IPS-20b (cell line): ENCODE measurements around the gene NCK2.

Source experiments
- H3K27ac ChIP-seq: one replicate; pipeline ENCODE4 v1.5.1; 2013; ENCODE audit warnings: low read length
- H3K27me3 ChIP-seq: 2 replicates; pipeline ENCODE4 v1.6.1; 2013; ENCODE audit warnings: mild to moderate bottlenecking, low read length, inconsistent platforms; ENCODE audit not compliant: insufficient read depth
- H3K36me3 ChIP-seq: 2 replicates; pipeline ENCODE4 v1.6.1; 2013; ENCODE audit warnings: low read depth, mild to moderate bottlenecking, inconsistent platforms, low read length, moderate library complexity; ENCODE audit not compliant: insufficient read depth
- H3K4me1 ChIP-seq: 2 replicates; pipeline ENCODE4 v1.6.1; 2013; ENCODE audit warnings: mild to moderate bottlenecking, control low read depth, inconsistent platforms, low read length, moderate library complexity; ENCODE audit not compliant: insufficient read depth
- H3K4me3 ChIP-seq: 2 replicates; pipeline ENCODE4 v1.5.1; 2013; ENCODE audit warnings: mild to moderate bottlenecking, low read length, inconsistent platforms
- H3K9ac ChIP-seq: 2 replicates; pipeline ENCODE4 v1.6.1; 2013; ENCODE audit warnings: low read depth, mild to moderate bottlenecking, inconsistent platforms, low read length, moderate library complexity
- H3K9me3 ChIP-seq: 2 replicates; pipeline ENCODE4 v1.6.1; 2013; ENCODE audit warnings: mild to moderate bottlenecking, low read depth, low read length, inconsistent platforms; ENCODE audit not compliant: insufficient read depth

The NCK2 gene

GRCh38 chr2:105912081-105912480, 167.4 kb downstream of the NCK2 start:
- Histone ChIP-seq H3K9ac (no peak overlapping the region), H3K36me3 (no peaks in the 10 kb centered on the region), H3K4me3 (no peak overlapping the region), H3K9me3 (no peaks in the 10 kb centered on the region), H3K27me3 (no peaks in the 10 kb centered on the region), H3K4me1 (no peaks in the 10 kb centered on the region), H3K27ac (no peak overlapping the region)

- H3K9me3 ChIP-seq = no peaks in the 10 kb centered on the region
- no peak overlapping the region for H3K4me3 ChIP-seq
- no peaks in the 10 kb centered on the region for H3K4me1 ChIP-seq
- no peak overlapping the region for H3K27ac ChIP-seq
- no peaks in the 10 kb centered on the region for H3K27me3 ChIP-seq
- no peak overlapping the region for H3K9ac ChIP-seq
- H3K36me3 ChIP-seq = no peaks in the 10 kb centered on the region
These were observed 170.4 kb downstream of the NCK2 start for GRCh38 chr2:105915005-105915558.

- H3K4me1 ChIP-seq = no peaks in the 10 kb centered on the region
These were observed 172.5 kb downstream of the NCK2 start for GRCh38 chr2:105917226-105917625.

GRCh38 chr2:105917688-105918087, 173.0 kb downstream of the NCK2 start:
- H3K4me1 ChIP-seq = no peaks in the 10 kb centered on the region
- no peaks in the 10 kb centered on the region for H3K9me3 ChIP-seq
- H3K36me3 ChIP-seq = no peaks in the 10 kb centered on the region
- no peak overlapping the region for H3K27ac ChIP-seq
- H3K4me3 ChIP-seq = no peak overlapping the region
- no peaks in the 10 kb centered on the region for H3K27me3 ChIP-seq
- no peak overlapping the region for H3K9ac ChIP-seq

More at GRCh38 chr2:105917226-105917625, 172.5 kb downstream of the NCK2 start:
- Histone ChIP-seq H3K9ac (no peak overlapping the region), H3K27ac (no peak overlapping the region), H3K36me3 (no peaks in the 10 kb centered on the region), H3K4me3 (no peak overlapping the region), H3K9me3 (no peaks in the 10 kb centered on the region), H3K27me3 (no peaks in the 10 kb centered on the region)

GRCh38 chr2:105919191-105919811, 174.6 kb downstream of the NCK2 start:
- H3K9ac ChIP-seq = no peak overlapping the region
- no peak overlapping the region for H3K4me3 ChIP-seq
- no peaks in the 10 kb centered on the region for H3K9me3 ChIP-seq
- H3K27me3 ChIP-seq = no peaks in the 10 kb centered on the region
- H3K27ac ChIP-seq = no peak overlapping the region
- H3K4me1 ChIP-seq = no peaks in the 10 kb centered on the region
- no peaks in the 10 kb centered on the region for H3K36me3 ChIP-seq

GRCh38 chr2:105919826-105920225, 175.1 kb downstream of the NCK2 start:
- Histone ChIP-seq H3K4me1 (no peaks in the 10 kb centered on the region), H3K9me3 (no peaks in the 10 kb centered on the region), H3K36me3 (no peaks in the 10 kb centered on the region), H3K27ac (no peak overlapping the region), H3K27me3 (no peaks in the 10 kb centered on the region), H3K9ac (no peak overlapping the region), H3K4me3 (no peak overlapping the region)

- Histone ChIP-seq H3K27ac (no peak overlapping the region), H3K36me3 (no peaks in the 10 kb centered on the region), H3K27me3 (no peaks in the 10 kb centered on the region), H3K9ac (no peak overlapping the region), H3K4me3 (no peak overlapping the region), H3K4me1 (no peaks in the 10 kb centered on the region), H3K9me3 (no peaks in the 10 kb centered on the region)
These were observed 179.6 kb downstream of the NCK2 start for GRCh38 chr2:105924271-105924670.

GRCh38 chr2:105924932-105925331, 180.2 kb downstream of the NCK2 start:
- Histone ChIP-seq H3K9ac (no peak overlapping the region), H3K36me3 (no peaks in the 10 kb centered on the region), H3K27me3 (no peaks in the 10 kb centered on the region), H3K27ac (no peak overlapping the region), H3K4me3 (no peak overlapping the region), H3K9me3 (no peaks in the 10 kb centered on the region), H3K4me1 (no peaks in the 10 kb centered on the region)

GRCh38 chr2:105925390-105925789, 180.7 kb downstream of the NCK2 start:
- Histone ChIP-seq H3K36me3 (no peaks in the 10 kb centered on the region), H3K4me3 (no peak overlapping the region), H3K27me3 (no peaks in the 10 kb centered on the region), H3K4me1 (no peaks in the 10 kb centered on the region), H3K9me3 (no peaks in the 10 kb centered on the region), H3K9ac (no peak overlapping the region), H3K27ac (no peak overlapping the region)

GRCh38 chr2:105926960-105927678, 182.4 kb downstream of the NCK2 start:
- no peak overlapping the region for H3K9ac ChIP-seq
- H3K27ac ChIP-seq = no peak overlapping the region
- H3K36me3 ChIP-seq = no peaks in the 10 kb centered on the region
- no peaks in the 10 kb centered on the region for H3K4me1 ChIP-seq
- H3K9me3 ChIP-seq = no peaks in the 10 kb centered on the region
- no peak overlapping the region for H3K4me3 ChIP-seq
- H3K27me3 ChIP-seq = no peaks in the 10 kb centered on the region

- Histone ChIP-seq H3K9ac (no peak overlapping the region), H3K27me3 (no peaks in the 10 kb centered on the region), H3K27ac (no peak overlapping the region), H3K9me3 (no peaks in the 10 kb centered on the region), H3K4me3 (no peak overlapping the region), H3K4me1 (no peaks in the 10 kb centered on the region), H3K36me3 (no peaks in the 10 kb centered on the region)
These were observed 183.4 kb downstream of the NCK2 start for GRCh38 chr2:105928086-105928485.

- Histone ChIP-seq H3K36me3 (no peaks in the 10 kb centered on the region), H3K9ac (no peak overlapping the region)
These were observed 183.9 kb downstream of the NCK2 start for GRCh38 chr2:105928563-105928962.

More at GRCh38 chr2:105928563-105928962, 183.9 kb downstream of the NCK2 start:
- peaks cover 5% of the 10 kb centered on the region; the same call in 1 of the 2 replicates for H3K9me3 ChIP-seq
- H3K4me1 ChIP-seq = no peaks in the 10 kb centered on the region
- no peak overlapping the region for H3K27ac ChIP-seq
- no peaks in the 10 kb centered on the region for H3K27me3 ChIP-seq
- H3K4me3 ChIP-seq = no peak overlapping the region
